ENCODE measurements around the gene MAD1L1.
"Not testable (repeated sequence)": the region's sequence is repeated elsewhere in the genome, so short reads cannot be mapped to it uniquely, and the experiment has no call there.

The MAD1L1 gene

DNA sequence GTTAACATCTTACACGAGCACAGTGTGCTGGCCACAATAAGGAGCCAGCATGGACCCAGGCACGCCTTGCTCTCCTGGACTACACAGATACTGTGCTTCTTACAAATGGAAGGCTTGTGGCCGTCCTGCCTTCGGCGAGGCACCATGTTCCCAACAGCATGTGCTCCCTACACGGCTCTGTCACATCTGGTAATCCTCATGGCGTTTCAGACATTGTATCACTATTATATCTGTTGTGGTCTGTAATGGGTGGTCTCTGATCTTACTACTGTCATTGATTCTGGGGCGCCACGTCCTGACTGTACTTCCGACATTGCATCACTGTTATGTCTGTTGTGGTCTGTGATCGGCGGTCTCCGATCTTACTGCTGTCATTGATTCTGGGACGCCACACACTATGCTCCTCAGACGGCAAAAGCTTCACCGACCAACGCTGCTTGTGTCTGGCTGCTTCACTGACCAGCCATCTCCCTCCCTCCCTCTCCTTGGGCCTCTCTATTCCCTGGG is 195.4 kb downstream of the MAD1L1 start:
- H3K27me3 ChIP-seq (ENCODE audit: insufficient read depth, low read depth): no peaks in the 10 kb centered on the region
- H3K27ac ChIP-seq: no peak overlapping the region
- no peaks in the 10 kb centered on the region for H3K79me2 ChIP-seq (ENCODE audit: insufficient read depth, low read depth)
- no peak overlapping the region for H3K4me2 ChIP-seq
- H3K4me1 ChIP-seq (ENCODE audit: low read depth, poor library complexity, severe bottlenecking): no peaks in the 10 kb centered on the region
- no peak for TF ChIP-seq CTCF (conservative IDR thresholded peaks at IDR 0.05; ENCODE audit: low read depth, low read length)
- H2AFZ ChIP-seq (ENCODE audit: low read depth): no peak overlapping the region
- H4K20me1 ChIP-seq (ENCODE audit: insufficient read depth): no peaks in the 10 kb centered on the region
- no peaks in the 10 kb centered on the region for H3K36me3 ChIP-seq (ENCODE audit: insufficient read depth)
- H3K9ac ChIP-seq: no peak overlapping the region
- no peak overlapping the region for H3K4me3 ChIP-seq (IDR thresholded peaks at IDR 0.05; ENCODE audit: insufficient read depth, low read depth, low read length)

DNA sequence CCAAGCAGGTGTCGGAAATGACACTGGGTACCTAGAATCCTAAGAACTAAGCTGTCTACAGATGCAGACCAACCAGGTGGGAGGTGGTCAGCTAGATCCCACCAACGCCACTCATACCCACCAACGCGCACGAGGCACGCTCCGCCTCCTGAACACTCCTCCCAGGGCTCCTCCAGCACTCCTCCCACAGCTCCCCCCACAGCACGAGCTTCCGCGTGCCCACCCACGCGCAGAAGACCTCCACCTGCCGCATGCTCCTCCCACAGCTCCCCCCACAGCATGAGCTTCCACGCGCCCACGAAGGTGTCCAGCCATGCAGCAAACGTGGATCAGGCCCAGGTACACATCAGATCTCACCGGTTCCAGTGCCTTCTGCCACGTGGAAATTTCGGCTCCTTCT is 196.0 kb downstream of the MAD1L1 start:
- no peaks in the 10 kb centered on the region for H3K79me2 ChIP-seq (ENCODE audit: insufficient read depth, low read depth)
- no peak for TF ChIP-seq CTCF (conservative IDR thresholded peaks at IDR 0.05; ENCODE audit: low read depth, low read length)
- no peaks in the 10 kb centered on the region for H4K20me1 ChIP-seq (ENCODE audit: insufficient read depth)
- no peak overlapping the region for H3K4me3 ChIP-seq (IDR thresholded peaks at IDR 0.05; ENCODE audit: insufficient read depth, low read depth, low read length)
- H2AFZ ChIP-seq (ENCODE audit: low read depth): no peak overlapping the region
- H3K9ac ChIP-seq: no peak overlapping the region
- no peak overlapping the region for H3K4me2 ChIP-seq
- H3K4me1 ChIP-seq (ENCODE audit: low read depth, poor library complexity, severe bottlenecking): no peaks in the 10 kb centered on the region
- no peaks in the 10 kb centered on the region for H3K27me3 ChIP-seq (ENCODE audit: insufficient read depth, low read depth)
- H3K27ac ChIP-seq: no peak overlapping the region
- H3K36me3 ChIP-seq (ENCODE audit: insufficient read depth): no peaks in the 10 kb centered on the region

DNA sequence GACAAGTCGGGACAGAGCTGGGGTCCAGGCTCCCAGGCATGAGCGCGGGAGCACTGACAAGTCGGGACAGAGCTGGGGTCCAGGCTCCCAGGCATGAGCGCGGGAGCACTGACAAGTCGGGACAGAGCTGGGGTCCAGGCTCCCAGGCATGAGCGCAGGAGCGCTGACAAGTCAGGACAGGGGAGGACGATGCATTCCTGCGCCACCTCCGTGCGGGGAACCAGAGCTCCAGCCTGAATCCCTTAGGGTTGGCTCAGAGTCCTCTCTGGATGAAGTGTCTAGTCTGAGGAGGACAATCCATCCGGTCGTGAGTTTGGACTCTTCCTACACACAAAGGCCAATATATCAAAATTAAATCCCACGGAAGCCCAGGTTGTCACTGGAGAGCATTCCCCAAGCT is 196.5 kb downstream of the MAD1L1 start:
- not testable (repeated sequence) for H3K79me2 ChIP-seq (ENCODE audit: insufficient read depth, low read depth); H3K4me2 ChIP-seq; H3K27ac ChIP-seq; H3K4me1 ChIP-seq (ENCODE audit: low read depth, poor library complexity, severe bottlenecking); H2AFZ ChIP-seq (ENCODE audit: low read depth); H4K20me1 ChIP-seq (ENCODE audit: insufficient read depth); H3K36me3 ChIP-seq (ENCODE audit: insufficient read depth); H3K4me3 ChIP-seq (IDR thresholded peaks at IDR 0.05; ENCODE audit: insufficient read depth, low read depth, low read length); H3K9ac ChIP-seq; H3K27me3 ChIP-seq (ENCODE audit: insufficient read depth, low read depth)

DNA sequence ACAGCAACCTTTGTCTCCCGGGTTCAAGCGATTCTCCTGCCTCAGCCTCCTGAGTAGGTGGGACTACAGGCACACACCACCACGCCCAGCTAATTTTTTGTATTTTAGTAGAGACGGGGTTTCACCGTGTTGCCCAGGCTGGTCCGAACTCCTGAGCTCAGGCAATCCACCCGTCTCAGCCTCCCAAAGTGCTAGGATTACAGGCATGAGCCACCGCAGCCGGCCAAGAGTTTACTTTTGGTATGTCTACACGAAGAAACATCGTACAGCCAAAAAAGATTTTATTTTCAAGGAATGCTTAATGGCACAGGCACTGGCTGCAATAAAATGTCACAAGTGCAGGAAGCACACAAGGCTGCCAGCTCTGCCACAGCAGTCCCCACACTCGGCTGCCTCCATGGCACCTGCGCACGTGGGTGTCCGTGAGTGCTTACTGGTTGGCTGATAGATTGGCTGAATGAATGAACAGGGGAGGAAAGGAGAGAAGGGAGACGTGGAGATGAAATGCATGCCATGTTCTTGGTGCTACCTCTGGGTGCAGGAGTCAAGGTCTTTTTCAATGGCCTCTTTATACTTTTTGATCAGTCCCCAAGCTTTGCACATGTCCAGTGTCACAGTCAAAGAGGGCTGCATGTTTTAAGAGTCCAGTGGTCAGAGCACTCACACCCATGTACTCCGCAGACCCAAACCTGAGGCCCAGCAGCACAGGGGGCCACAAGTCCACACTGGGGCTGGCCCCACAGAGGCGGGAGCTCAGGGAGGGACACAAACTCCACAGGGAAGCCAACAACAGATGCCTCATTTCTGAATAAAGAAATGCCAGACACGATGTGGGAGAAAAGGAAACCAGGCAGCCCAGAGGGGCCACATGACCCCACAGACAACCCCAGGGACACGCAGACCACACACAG is 198.2 kb downstream of the MAD1L1 start:
- H3K4me3 ChIP-seq (IDR thresholded peaks at IDR 0.05; ENCODE audit: insufficient read depth, low read depth, low read length): no peak overlapping the region
- TF ChIP-seq CTCF (conservative IDR thresholded peaks at IDR 0.05; ENCODE audit: low read depth, low read length): no peak
- no peaks in the 10 kb centered on the region for H3K27me3 ChIP-seq (ENCODE audit: insufficient read depth, low read depth)
- H2AFZ ChIP-seq (ENCODE audit: low read depth): no peak overlapping the region
- H4K20me1 ChIP-seq (ENCODE audit: insufficient read depth): no peaks in the 10 kb centered on the region
- H3K36me3 ChIP-seq (ENCODE audit: insufficient read depth): no peaks in the 10 kb centered on the region
- H3K9ac ChIP-seq: no peak overlapping the region
- H3K4me2 ChIP-seq: no peak overlapping the region
- no peaks in the 10 kb centered on the region for H3K79me2 ChIP-seq (ENCODE audit: insufficient read depth, low read depth)
- no peaks in the 10 kb centered on the region for H3K4me1 ChIP-seq (ENCODE audit: low read depth, poor library complexity, severe bottlenecking)
- H3K27ac ChIP-seq: no peak overlapping the region

DNA sequence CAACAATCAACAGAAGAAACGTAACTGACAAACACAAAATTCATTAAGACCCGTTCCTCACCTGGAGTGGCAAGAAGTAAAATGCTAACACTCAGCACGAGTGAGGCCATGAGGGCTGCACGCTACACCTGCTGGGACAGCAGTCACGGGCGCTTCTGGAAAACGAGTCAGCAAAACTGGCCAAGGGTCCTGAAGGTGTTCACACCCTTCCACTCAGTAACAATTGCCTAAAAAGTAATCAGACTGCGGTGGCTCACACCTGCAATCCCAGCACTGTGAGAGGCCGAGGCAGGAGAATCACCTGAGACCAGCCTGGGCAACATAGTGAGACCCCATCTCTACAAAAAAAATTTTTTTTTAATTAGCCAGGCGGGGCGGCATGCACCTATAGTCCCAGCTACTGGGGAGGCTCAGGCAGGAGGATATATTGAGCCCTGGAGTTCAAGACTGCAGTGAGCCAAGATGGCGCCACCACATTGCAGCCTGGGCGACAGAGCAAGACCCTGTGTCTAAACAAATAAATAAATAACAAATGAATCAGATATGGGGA is 199.1 kb downstream of the MAD1L1 start:
- Histone ChIP-seq H4K20me1 (ENCODE audit: insufficient read depth) (no peaks in the 10 kb centered on the region), H3K79me2 (ENCODE audit: insufficient read depth, low read depth) (no peaks in the 10 kb centered on the region), H3K36me3 (ENCODE audit: insufficient read depth) (no peaks in the 10 kb centered on the region), H2AFZ (ENCODE audit: low read depth) (no peak overlapping the region), H3K4me1 (ENCODE audit: low read depth, poor library complexity, severe bottlenecking) (no peaks in the 10 kb centered on the region), H3K27ac (no peak overlapping the region), H3K4me3 (IDR thresholded peaks at IDR 0.05; ENCODE audit: insufficient read depth, low read depth, low read length) (no peak overlapping the region), H3K4me2 (no peak overlapping the region), H3K27me3 (ENCODE audit: insufficient read depth, low read depth) (no peaks in the 10 kb centered on the region), H3K9ac (no peak overlapping the region)
- TF ChIP-seq CTCF (conservative IDR thresholded peaks at IDR 0.05; ENCODE audit: low read depth, low read length): no peak
